GM10266 (cell line): ENCODE measurements around the gene DIS3L2.
A peak's percentile ranks its signal among the peaks of the same experiment; 100 is the strongest.
"Not testable (repeated sequence)": the region's sequence is repeated elsewhere in the genome, so short reads cannot be mapped to it uniquely, and the experiment has no call there.

Experiments used
- DNase-seq: peaks from one replicate; pipeline ENCODE4 v3.0.0; 2012; ENCODE audit errors: extremely low spot score
- TF ChIP-seq, protein P1 (sequence below): IDR thresholded peaks from 2 replicates; pipeline ENCODE4 v1.5.1; 2012; ENCODE audit warnings: mild to moderate bottlenecking, low read depth; ENCODE audit not compliant: control insufficient read depth, insufficient read depth; ENCODE audit errors: missing control alignments

The DIS3L2 gene

DNA sequence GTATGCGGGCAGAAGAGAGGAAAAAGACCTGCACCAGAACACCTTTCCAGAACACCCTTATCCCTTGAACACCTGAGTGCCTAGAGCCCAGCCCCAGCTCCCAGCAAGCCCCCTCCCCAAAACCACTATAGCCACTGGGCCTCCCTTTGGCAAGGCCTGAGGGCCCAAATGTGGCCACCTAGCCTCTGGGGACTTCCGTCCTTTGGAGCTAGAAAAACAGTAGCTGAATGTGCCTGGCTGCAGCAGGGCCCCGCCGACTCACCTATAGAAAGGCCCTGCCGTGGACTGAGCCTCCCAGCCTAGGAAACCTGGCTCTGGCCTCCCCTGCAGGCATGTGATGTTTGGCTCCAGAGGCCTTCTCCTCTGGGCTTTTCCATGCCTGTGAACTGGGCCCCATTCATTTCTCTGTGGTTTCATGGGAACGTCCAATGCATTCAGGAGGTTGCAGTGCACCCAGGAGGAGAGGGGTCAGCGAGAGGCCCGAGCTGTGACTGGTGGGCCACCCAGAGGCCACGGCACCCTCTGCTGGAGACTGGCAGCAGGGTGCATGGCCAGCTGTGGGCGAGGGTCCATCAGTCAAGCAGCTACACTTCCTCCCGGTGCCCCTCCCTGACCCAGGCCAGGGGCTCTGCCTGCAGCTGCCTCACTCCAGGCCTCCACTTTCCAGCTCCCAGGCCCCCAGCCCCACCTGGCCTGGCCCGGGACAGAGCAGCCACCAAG, 401.7 kb downstream of the DIS3L2 start:
- DNase-seq, result not testable (repeated sequence)
- TF ChIP-seq, protein P1, sequence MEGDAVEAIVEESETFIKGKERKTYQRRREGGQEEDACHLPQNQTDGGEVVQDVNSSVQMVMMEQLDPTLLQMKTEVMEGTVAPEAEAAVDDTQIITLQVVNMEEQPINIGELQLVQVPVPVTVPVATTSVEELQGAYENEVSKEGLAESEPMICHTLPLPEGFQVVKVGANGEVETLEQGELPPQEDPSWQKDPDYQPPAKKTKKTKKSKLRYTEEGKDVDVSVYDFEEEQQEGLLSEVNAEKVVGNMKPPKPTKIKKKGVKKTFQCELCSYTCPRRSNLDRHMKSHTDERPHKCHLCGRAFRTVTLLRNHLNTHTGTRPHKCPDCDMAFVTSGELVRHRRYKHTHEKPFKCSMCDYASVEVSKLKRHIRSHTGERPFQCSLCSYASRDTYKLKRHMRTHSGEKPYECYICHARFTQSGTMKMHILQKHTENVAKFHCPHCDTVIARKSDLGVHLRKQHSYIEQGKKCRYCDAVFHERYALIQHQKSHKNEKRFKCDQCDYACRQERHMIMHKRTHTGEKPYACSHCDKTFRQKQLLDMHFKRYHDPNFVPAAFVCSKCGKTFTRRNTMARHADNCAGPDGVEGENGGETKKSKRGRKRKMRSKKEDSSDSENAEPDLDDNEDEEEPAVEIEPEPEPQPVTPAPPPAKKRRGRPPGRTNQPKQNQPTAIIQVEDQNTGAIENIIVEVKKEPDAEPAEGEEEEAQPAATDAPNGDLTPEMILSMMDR, result peak; percentile 19

GRCh38 chr2:232363784-232364615, 402.5 kb downstream of the DIS3L2 start:
- TF ChIP-seq, protein P1, result no peak
- peak; percentile 63 for DNase-seq

- not testable (repeated sequence) for DNase-seq
These were observed 403.5 kb downstream of the DIS3L2 start for GRCh38 chr2:232364806-232365594.

DNA sequence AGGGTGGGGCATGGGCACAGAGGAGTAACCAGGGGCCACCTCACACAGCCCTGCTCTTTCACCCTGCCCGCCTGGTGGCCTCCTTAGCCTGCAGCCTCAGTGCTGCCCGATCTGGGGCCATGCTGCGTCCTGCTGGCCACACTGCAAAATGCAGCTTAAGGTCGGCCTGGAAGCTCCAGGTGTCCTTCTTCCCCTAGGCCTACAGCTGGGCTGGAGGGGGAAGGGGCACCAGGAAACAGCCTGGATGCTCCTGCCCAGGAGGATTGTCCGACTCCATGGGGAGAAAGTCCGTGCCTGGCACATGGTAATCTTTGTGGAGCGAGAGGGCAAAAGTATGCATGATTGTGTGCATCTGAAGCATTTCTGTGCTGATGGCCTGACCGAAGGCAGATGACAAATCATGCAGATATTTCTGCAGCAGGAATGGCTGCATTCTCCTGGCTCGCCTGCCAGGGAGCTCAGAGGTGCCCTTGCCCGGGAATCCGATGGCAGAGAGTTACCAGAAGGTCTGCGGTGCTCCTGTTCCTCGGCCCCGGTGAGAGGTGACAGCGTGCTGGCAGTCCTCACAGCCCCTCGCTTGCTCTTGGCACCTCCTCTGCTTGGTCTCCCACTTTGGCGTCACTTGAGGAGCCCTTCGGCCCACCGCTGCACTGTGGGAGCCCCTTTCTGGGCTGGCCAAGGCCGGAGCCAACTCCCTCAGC, 404.3 kb downstream of the DIS3L2 start:
- TF ChIP-seq, protein P1, result peak; percentile 37

DNA sequence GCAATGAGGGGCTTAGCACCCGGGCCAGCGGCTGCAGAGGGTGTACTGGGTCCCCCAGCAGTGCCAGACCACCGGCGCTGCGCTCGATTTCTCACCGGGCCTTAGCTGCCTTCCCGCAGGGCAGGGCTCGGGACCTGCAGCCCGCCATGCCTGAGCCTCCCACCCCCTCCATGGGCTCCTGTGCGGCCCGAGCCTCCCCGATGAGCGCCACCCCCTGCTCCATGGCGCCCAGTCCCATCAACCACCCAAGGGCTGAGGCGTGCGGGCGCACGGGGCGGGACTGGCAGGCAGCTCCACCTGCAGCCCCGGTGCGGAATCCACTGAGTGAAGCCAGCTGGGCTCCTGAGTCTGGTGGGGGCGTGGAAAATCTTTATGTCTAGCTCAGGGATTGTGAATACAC, 404.9 kb downstream of the DIS3L2 start:
- DNase-seq, result not testable (repeated sequence)

More for the DNA sequence above, 404.3 kb downstream of the DIS3L2 start:
- DNase-seq, result peak; percentile 65

GRCh38 chr2:232367016-232367415, 405.5 kb downstream of the DIS3L2 start:
- no peak for DNase-seq
- TF ChIP-seq, protein P1, result no peak

DNA sequence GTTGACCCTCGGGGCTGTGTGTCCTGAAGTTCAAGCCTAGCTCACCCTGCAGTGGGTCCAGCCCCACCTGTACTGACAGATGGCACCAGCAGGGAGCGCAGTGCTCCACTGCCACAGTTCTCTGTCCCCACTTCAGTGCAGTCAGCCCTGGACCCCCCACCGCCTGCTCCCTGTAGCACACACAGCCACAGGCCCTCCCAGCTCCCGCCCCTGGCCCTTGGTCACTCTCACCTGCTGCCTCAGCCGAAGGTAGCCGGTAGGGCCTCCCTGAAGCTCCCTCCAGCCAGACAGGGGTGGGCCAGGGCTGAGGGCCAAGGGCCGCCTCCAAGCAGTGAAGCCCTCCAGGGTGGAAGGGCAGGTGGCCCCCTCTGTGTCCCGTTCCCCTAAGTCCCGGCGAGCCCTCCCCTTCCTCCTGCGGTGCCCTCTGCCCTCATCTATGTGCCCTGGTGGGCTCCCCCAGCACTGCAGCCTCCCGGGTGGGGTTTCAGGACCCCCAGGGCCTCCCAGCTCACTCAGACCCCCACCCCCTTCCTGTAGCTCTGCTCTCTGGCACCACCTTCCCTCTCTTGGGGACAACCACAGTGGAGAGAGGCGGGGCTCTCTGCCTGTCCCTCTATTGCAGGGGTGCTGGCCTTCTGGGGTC, 406.2 kb downstream of the DIS3L2 start:
- TF ChIP-seq, protein P1, result peak; percentile 20
- DNase-seq, result no peak
